GM19468 (cell line): ENCODE data around the gene LMO1.

Source experiments
- ATAC-seq: cut with Tn5 transposase; IDR thresholded peaks from one replicate; pipeline ENCODE4 v1.9.1; 2021; ENCODE audit warnings: mild to moderate bottlenecking, moderate library complexity, moderate number of reproducible peaks; ENCODE audit not compliant: unreplicated experiment; ENCODE audit errors: extremely low read depth

The LMO1 gene

GRCh38 chr11:8266246-8267241 lies 2.9 kb upstream of the LMO1 start:
- no peak for ATAC-seq

- ATAC-seq, result no peak
Measured at GRCh38 chr11:8265681-8266241, 2.1 kb upstream of the LMO1 start.

GRCh38 chr11:8263109-8263768 lies 439 bp downstream of the LMO1 start:
- no peak for ATAC-seq

GRCh38 chr11:8262552-8263108 lies 1.0 kb downstream of the LMO1 start:
- no peak for ATAC-seq

- no peak for ATAC-seq
Measured at GRCh38 chr11:8261921-8262551, 1.6 kb downstream of the LMO1 start.

- no peak for ATAC-seq
Measured at GRCh38 chr11:8261291-8261690, 2.4 kb downstream of the LMO1 start.

GRCh38 chr11:8260202-8260966 lies 3.3 kb downstream of the LMO1 start:
- no peak for ATAC-seq

- ATAC-seq, result no peak
Measured at GRCh38 chr11:8259306-8259959, 4.2 kb downstream of the LMO1 start.

GRCh38 chr11:8258784-8259183 lies 4.9 kb downstream of the LMO1 start:
- no peak for ATAC-seq

GRCh38 chr11:8258289-8258688 lies 5.4 kb downstream of the LMO1 start:
- ATAC-seq, result no peak

- no peak for ATAC-seq
Measured at GRCh38 chr11:8257003-8257664, 6.5 kb downstream of the LMO1 start.

- ATAC-seq, result no peak
Measured at GRCh38 chr11:8256271-8257002, 7.2 kb downstream of the LMO1 start.

GRCh38 chr11:8253566-8253965 lies 10.1 kb downstream of the LMO1 start:
- no peak for ATAC-seq

- no peak for ATAC-seq
Measured at GRCh38 chr11:8252946-8253345, 10.7 kb downstream of the LMO1 start.

- ATAC-seq, result no peak
Measured at GRCh38 chr11:8252388-8252787, 11.3 kb downstream of the LMO1 start.

GRCh38 chr11:8251616-8252295 lies 11.9 kb downstream of the LMO1 start:
- no peak for ATAC-seq

- ATAC-seq, result no peak
Measured at GRCh38 chr11:8250981-8251615, 12.6 kb downstream of the LMO1 start.
